22Rv1 (cell line): ENCODE measurements around the gene CDK12.
"Not testable (repeated sequence)": the region's sequence is repeated elsewhere in the genome, so short reads cannot be mapped to it uniquely, and the experiment has no call there.

Source experiments
- H3K27ac ChIP-seq: fragments of 450-650 bp; 2 replicates; pipeline ENCODE4 v1.5.1; 2017
- CTCF ChIP-seq: fragments of 450-650 bp; IDR thresholded peaks from 2 replicates; pipeline ENCODE4 v1.5.1; 2017; ENCODE audit warnings: mild to moderate bottlenecking
- ZFX ChIP-seq: fragments of 450-650 bp; IDR thresholded peaks from 2 replicates; pipeline ENCODE4 v1.6.1; 2017; ENCODE audit warnings: antibody characterized with exemption, borderline replicate concordance

The CDK12 gene

GRCh38 chr17:39484178-39484577 is 22.9 kb downstream of the CDK12 start:
- TF ChIP-seq ZFX (no peak), CTCF (no peak)
- no peak overlapping the region for H3K27ac ChIP-seq

GRCh38 chr17:39485555-39485954 is 24.3 kb downstream of the CDK12 start:
- TF ChIP-seq CTCF (no peak), ZFX (no peak)
- no peak overlapping the region for H3K27ac ChIP-seq

- H3K27ac ChIP-seq, result no peak overlapping the region
- no peak for TF ChIP-seq CTCF
- TF ChIP-seq ZFX, result no peak
These were observed 25.0 kb downstream of the CDK12 start for GRCh38 chr17:39486242-39486641.

GRCh38 chr17:39487490-39487889 is 26.2 kb downstream of the CDK12 start:
- not testable (repeated sequence) for H3K27ac ChIP-seq

- H3K27ac ChIP-seq, result no peak overlapping the region
These were observed 26.7 kb downstream of the CDK12 start for GRCh38 chr17:39487946-39488345.

GRCh38 chr17:39496921-39497320 is 35.6 kb downstream of the CDK12 start:
- not testable (repeated sequence) for H3K27ac ChIP-seq

More at GRCh38 chr17:39487946-39488345, 26.7 kb downstream of the CDK12 start:
- TF ChIP-seq ZFX (no peak), CTCF (no peak)

GRCh38 chr17:39507511-39507910 is 46.2 kb downstream of the CDK12 start:
- no peak overlapping the region for H3K27ac ChIP-seq
- TF ChIP-seq CTCF (no peak), ZFX (no peak)

- TF ChIP-seq ZFX, result no peak
- no peak for TF ChIP-seq CTCF
- H3K27ac ChIP-seq, result no peak overlapping the region
These were observed 47.7 kb downstream of the CDK12 start for GRCh38 chr17:39508987-39509386.

- no peak overlapping the region for H3K27ac ChIP-seq
- no peak for TF ChIP-seq CTCF
- TF ChIP-seq ZFX, result no peak
These were observed 52.0 kb downstream of the CDK12 start for GRCh38 chr17:39513309-39513708.
